CMK (cell line): ENCODE results near the gene MADCAM1.
"Not testable (repeated sequence)": the region's sequence is repeated elsewhere in the genome, so short reads cannot be mapped to it uniquely, and the experiment has no call there.

ENCODE experiments used
- DNase-seq: peaks from one replicate; pipeline ENCODE4 v3.0.0-alpha.2; 2010; ENCODE audit warnings: low read depth

Gene MADCAM1

GRCh38 chr19:465056-465816 lies 31.1 kb upstream of the MADCAM1 start:
- DNase-seq = no peak

GRCh38 chr19:467554-467953 lies 28.7 kb upstream of the MADCAM1 start:
- no peak for DNase-seq

- DNase-seq = no peak
Observed at GRCh38 chr19:468587-469256, 27.6 kb upstream of the MADCAM1 start.

GRCh38 chr19:469833-470232 lies 26.5 kb upstream of the MADCAM1 start:
- no peak for DNase-seq

- DNase-seq = no peak
Observed at GRCh38 chr19:470701-471100, 25.6 kb upstream of the MADCAM1 start.

GRCh38 chr19:472005-472858 lies 24.1 kb upstream of the MADCAM1 start:
- DNase-seq = no peak

GRCh38 chr19:474126-475078 lies 21.9 kb upstream of the MADCAM1 start:
- DNase-seq = no peak

- no peak for DNase-seq
Observed at GRCh38 chr19:475360-475759, 20.9 kb upstream of the MADCAM1 start.

GRCh38 chr19:478236-478903 lies 17.9 kb upstream of the MADCAM1 start:
- no peak for DNase-seq

GRCh38 chr19:478976-479375 lies 17.3 kb upstream of the MADCAM1 start:
- DNase-seq = no peak

- DNase-seq = peak; percentile 78
Observed at GRCh38 chr19:480016-480855, 16.1 kb upstream of the MADCAM1 start.

- DNase-seq = not testable (repeated sequence)
Observed at GRCh38 chr19:481100-481499, 15.2 kb upstream of the MADCAM1 start.

- DNase-seq = no peak
Observed at GRCh38 chr19:482186-483041, 13.9 kb upstream of the MADCAM1 start.

GRCh38 chr19:483332-484072 lies 12.8 kb upstream of the MADCAM1 start:
- no peak for DNase-seq

GRCh38 chr19:484494-484893 lies 11.8 kb upstream of the MADCAM1 start:
- DNase-seq = no peak

- no peak for DNase-seq
Observed at GRCh38 chr19:485077-485476, 11.2 kb upstream of the MADCAM1 start.

- no peak for DNase-seq
Observed at GRCh38 chr19:485583-486236, 10.6 kb upstream of the MADCAM1 start.
